Memory B cell (primary cell): Measurements from ENCODE around the gene MMP2.

ENCODE experiments used
- ATAC-seq: fragments of 150-1000 bp; cut with Tn5 transposase; 2 replicates; pipeline ENCODE4 v1.10.0; 2021; ENCODE audit warnings: low read depth, mild to moderate bottlenecking, moderate library complexity
- DNase-seq, 2 donors: peaks; one replicate each; pipeline ENCODE4 v3.0.0; 2022; ENCODE audit warnings: low spot score in 2 of 2
- H3K27ac Mint-ChIP-seq: one replicate; pipeline ENCODE4 v1.8.0; 2022; ENCODE audit warnings: mild to moderate bottlenecking, moderate library complexity, mixed read lengths
- H3K27me3 Mint-ChIP-seq: one replicate; pipeline ENCODE4 v1.8.0; 2022; ENCODE audit warnings: mixed read lengths
- H3K36me3 Mint-ChIP-seq: one replicate; pipeline ENCODE4 v1.8.0; 2022; ENCODE audit warnings: mild to moderate bottlenecking, mixed read lengths
- H3K4me1 Mint-ChIP-seq: one replicate; pipeline ENCODE4 v1.8.0; 2022; ENCODE audit warnings: mixed read lengths
- H3K4me3 Mint-ChIP-seq: one replicate; pipeline ENCODE4 v1.8.0; 2022; ENCODE audit warnings: mild to moderate bottlenecking, moderate library complexity, mixed read lengths
- H3K9me3 Mint-ChIP-seq: one replicate; pipeline ENCODE4 v1.8.0; 2022; ENCODE audit warnings: mixed read lengths

MMP2 gene

GRCh38 chr16:55539049-55539448 lies 60.1 kb downstream of the MMP2 start:
- H3K36me3 Mint-ChIP-seq = no peaks in the 10 kb centered on the region
- no peaks in the 10 kb centered on the region for H3K4me1 Mint-ChIP-seq
- H3K27ac Mint-ChIP-seq = no peak overlapping the region
- no peak for ATAC-seq
- no peaks in the 10 kb centered on the region for H3K27me3 Mint-ChIP-seq
- no peaks in the 10 kb centered on the region for H3K9me3 Mint-ChIP-seq
- no peak overlapping the region for H3K4me3 Mint-ChIP-seq
- DNase-seq = no peak

DNA sequence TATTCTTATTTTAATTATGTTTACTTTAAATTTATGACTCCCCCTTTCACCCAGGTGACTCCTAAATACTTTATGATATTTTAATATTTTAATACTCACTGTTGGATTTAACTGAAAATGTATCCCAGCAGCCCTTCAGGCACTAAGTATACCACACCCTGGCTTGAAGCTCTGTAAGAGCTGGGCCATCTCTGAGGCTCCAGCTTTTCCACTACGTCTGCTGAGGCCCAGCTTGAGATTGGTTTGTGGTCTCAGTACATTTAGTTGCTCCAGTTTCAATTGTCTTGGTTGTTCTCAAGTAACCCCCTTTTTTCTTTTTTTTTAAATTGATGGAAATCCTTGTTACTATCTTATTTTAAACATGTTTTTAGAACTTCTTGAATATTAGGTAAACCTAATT lies 60.5 kb downstream of the MMP2 start:
- ATAC-seq = no peak
- no peaks in the 10 kb centered on the region for H3K4me1 Mint-ChIP-seq
- H3K4me3 Mint-ChIP-seq = no peak overlapping the region
- H3K36me3 Mint-ChIP-seq = no peaks in the 10 kb centered on the region
- no peaks in the 10 kb centered on the region for H3K27me3 Mint-ChIP-seq
- no peak overlapping the region for H3K27ac Mint-ChIP-seq
- no peaks in the 10 kb centered on the region for H3K9me3 Mint-ChIP-seq
- DNase-seq = no peak

DNA sequence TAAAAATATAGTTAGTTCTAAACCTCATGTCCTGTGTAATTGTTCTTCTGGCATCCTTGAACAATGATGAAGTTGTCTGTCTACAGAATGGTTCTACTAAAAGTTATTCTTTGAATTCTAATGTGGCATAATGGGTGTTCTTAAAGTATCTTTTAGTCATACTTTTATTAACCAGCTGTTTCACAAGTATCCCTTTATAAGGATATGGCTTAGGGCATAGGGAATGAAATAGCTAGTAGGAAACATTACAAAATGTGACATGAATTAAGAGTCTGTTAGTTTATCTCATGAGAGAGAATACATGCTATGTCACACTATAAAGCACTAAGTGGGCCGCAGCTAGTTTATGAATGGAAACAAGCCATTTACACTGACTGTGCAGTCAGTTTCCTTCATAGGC lies 61.2 kb downstream of the MMP2 start:
- no peaks in the 10 kb centered on the region for H3K36me3 Mint-ChIP-seq

DNA sequence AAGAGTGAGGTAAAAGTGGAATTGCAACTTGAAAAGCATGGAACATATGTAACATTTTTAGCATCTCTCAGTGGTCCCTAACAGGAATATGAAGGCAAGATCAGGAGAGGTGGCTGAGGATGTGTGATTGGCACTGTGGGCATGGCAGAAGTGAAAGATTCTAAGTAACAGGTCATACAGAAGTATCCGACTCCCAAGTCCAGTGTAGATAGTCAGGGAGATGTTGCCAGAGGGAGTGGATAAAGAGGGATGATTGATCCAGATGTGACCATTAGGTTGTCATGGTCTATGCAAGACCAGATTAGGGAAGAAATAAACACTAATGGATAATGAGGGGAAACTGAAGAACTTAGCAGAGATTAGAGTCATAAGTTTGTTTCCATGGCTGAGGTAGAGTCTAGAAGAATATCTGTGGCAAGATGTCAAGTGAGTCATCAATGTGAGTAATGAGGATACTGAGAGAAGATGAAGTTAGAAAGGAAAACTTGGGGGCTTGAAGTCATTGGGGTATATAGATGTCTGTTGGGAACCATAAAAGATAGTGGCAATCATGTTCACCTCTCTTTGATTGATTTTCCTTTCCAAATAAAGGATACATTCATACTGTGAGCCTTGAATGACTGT lies 63.6 kb downstream of the MMP2 start:
- Mint-ChIP-seq H3K9me3 (no peaks in the 10 kb centered on the region), H3K27me3 (no peaks in the 10 kb centered on the region), H3K36me3 (no peaks in the 10 kb centered on the region), H3K27ac (no peak overlapping the region), H3K4me1 (no peaks in the 10 kb centered on the region), H3K4me3 (no peak overlapping the region)
- no peak for ATAC-seq
- no peak for DNase-seq

More for the DNA sequence above, 61.2 kb downstream of the MMP2 start:
- no peak overlapping the region for H3K4me3 Mint-ChIP-seq
- ATAC-seq (no peak), DNase-seq (no peak)
- H3K27ac Mint-ChIP-seq = no peak overlapping the region
- no peaks in the 10 kb centered on the region for H3K27me3 Mint-ChIP-seq
- H3K4me1 Mint-ChIP-seq = no peaks in the 10 kb centered on the region
- no peaks in the 10 kb centered on the region for H3K9me3 Mint-ChIP-seq

DNA sequence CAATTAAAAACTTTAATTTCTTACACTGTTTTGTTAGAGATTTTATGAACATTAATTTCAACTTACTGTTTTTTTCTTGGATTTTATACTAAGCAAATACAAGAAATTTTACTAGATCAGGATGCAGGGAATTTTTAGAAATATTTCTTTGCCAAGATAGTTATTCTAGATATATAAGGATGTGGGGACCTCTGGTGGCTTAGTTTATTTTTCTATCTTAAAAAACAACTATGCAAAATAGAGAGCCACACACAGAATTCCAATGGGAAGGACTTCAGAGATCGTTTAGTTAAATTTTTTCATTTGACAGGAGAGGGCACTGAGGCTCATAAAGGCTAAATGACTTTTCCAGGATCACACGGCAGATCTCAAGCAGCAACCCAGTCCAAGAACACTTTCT lies 64.5 kb downstream of the MMP2 start:
- ATAC-seq = no peak
- H3K27ac Mint-ChIP-seq = no peak overlapping the region
- DNase-seq = no peak
- no peak overlapping the region for H3K4me3 Mint-ChIP-seq
- H3K4me1 Mint-ChIP-seq = no peaks in the 10 kb centered on the region
- no peaks in the 10 kb centered on the region for H3K27me3 Mint-ChIP-seq
- no peaks in the 10 kb centered on the region for H3K9me3 Mint-ChIP-seq
- no peaks in the 10 kb centered on the region for H3K36me3 Mint-ChIP-seq

- H3K27ac Mint-ChIP-seq = no peak overlapping the region
- no peak for ATAC-seq
- peaks cover 3% of the 10 kb centered on the region for H3K27me3 Mint-ChIP-seq
- peaks cover 2% of the 10 kb centered on the region for H3K9me3 Mint-ChIP-seq
- H3K36me3 Mint-ChIP-seq = no peaks in the 10 kb centered on the region
- no peaks in the 10 kb centered on the region for H3K4me1 Mint-ChIP-seq
- no peak overlapping the region for H3K4me3 Mint-ChIP-seq
- no peak for DNase-seq
These were observed 73.6 kb downstream of the MMP2 start for GRCh38 chr16:55552621-55553020.

GRCh38 chr16:55555436-55555835 lies 76.4 kb downstream of the MMP2 start:
- Mint-ChIP-seq H3K27ac (no peak overlapping the region), H3K9me3 (peaks cover 2% of the 10 kb centered on the region), H3K36me3 (no peaks in the 10 kb centered on the region), H3K27me3 (peaks cover 4% of the 10 kb centered on the region), H3K4me3 (no peak overlapping the region), H3K4me1 (no peaks in the 10 kb centered on the region)
- no peak for DNase-seq
- no peak for ATAC-seq
